Mucosa of rectum (tissue), 2 donors: ENCODE measurements around the gene ZNF554.
"Not testable (repeated sequence)": the region's sequence is repeated elsewhere in the genome, so short reads cannot be mapped to it uniquely, and the experiment has no call there.

ENCODE experiments used
- H3K27ac ChIP-seq, 2 donors: one replicate each; pipeline ENCODE4 v1.7.0; 2013; ENCODE audit warnings: inconsistent platforms in 2 of 2, low read depth in 2 of 2, low read length in 2 of 2
- H3K27me3 ChIP-seq, 2 donors: one replicate each; pipeline ENCODE4 v1.7.0; 2013; ENCODE audit warnings: low read length in 2 of 2; ENCODE audit not compliant: control insufficient read depth in 2 of 2, insufficient read depth in 2 of 2
- H3K36me3 ChIP-seq, 2 donors: one replicate each; pipeline ENCODE4 v1.7.0; 2013; ENCODE audit warnings: low read length in 2 of 2; ENCODE audit not compliant: control insufficient read depth in 2 of 2, insufficient read depth in 2 of 2
- H3K4me1 ChIP-seq, 2 donors: one replicate each; pipeline ENCODE4 v1.7.0; 2013; ENCODE audit warnings: low read length in 2 of 2, mild to moderate bottlenecking in 1 of 2; ENCODE audit not compliant: control insufficient read depth in 2 of 2, insufficient read depth in 2 of 2
- H3K4me3 ChIP-seq, 2 donors: one replicate each; pipeline ENCODE4 v1.7.0; 2013; ENCODE audit warnings: low read length in 2 of 2
- H3K9ac ChIP-seq, 2 donors: one replicate each; pipeline ENCODE4 v1.7.0; 2013; ENCODE audit warnings: low read length in 2 of 2, low read depth in 1 of 2, mild to moderate bottlenecking in 1 of 2
- H3K9me3 ChIP-seq, 2 donors: one replicate each; pipeline ENCODE4 v1.7.0; 2013; ENCODE audit warnings: low read length in 2 of 2; ENCODE audit not compliant: control insufficient read depth in 2 of 2
- donor health status: healthy.
- donor health status: Normal muscosa, but diverticular disease.

ZNF554 gene

GRCh38 chr19:2791440-2791839, 28.2 kb upstream of the ZNF554 start:
- Histone ChIP-seq H3K4me1 (no peaks in the 10 kb centered on the region), H3K4me3 (no peak overlapping the region), H3K36me3 (peaks cover 8% of the 10 kb centered on the region in 2 donors), H3K9ac (no peak overlapping the region), H3K9me3 (no peaks in the 10 kb centered on the region), H3K27me3 (no peaks in the 10 kb centered on the region), H3K27ac (no peak overlapping the region)

GRCh38 chr19:2791876-2792275, 27.8 kb upstream of the ZNF554 start:
- Histone ChIP-seq H3K9ac (no peak overlapping the region), H3K27me3 (no peaks in the 10 kb centered on the region), H3K4me3 (no peak overlapping the region), H3K9me3 (no peaks in the 10 kb centered on the region), H3K36me3 (peaks cover 8% of the 10 kb centered on the region in 2 donors), H3K4me1 (no peaks in the 10 kb centered on the region), H3K27ac (no peak overlapping the region)

- H3K9me3 ChIP-seq, H3K9ac ChIP-seq, H3K27me3 ChIP-seq, H3K27ac ChIP-seq, H3K4me1 ChIP-seq, H3K4me3 ChIP-seq: not testable (repeated sequence)
- peaks cover 8 to 12% of the 10 kb centered on the region in 2 donors for H3K36me3 ChIP-seq
Measured at GRCh38 chr19:2792666-2793065, 27.0 kb upstream of the ZNF554 start.

GRCh38 chr19:2793126-2793525, 26.5 kb upstream of the ZNF554 start:
- Histone ChIP-seq H3K27ac (no peak overlapping the region), H3K4me1 (no peaks in the 10 kb centered on the region), H3K9me3 (no peaks in the 10 kb centered on the region), H3K27me3 (no peaks in the 10 kb centered on the region), H3K36me3 (peaks cover 8 to 12% of the 10 kb centered on the region in 2 donors), H3K4me3 (no peak overlapping the region), H3K9ac (no peak overlapping the region)

- no peak overlapping the region for H3K27ac ChIP-seq
- peaks cover 8 to 16% of the 10 kb centered on the region in 2 donors for H3K36me3 ChIP-seq
- no peak overlapping the region for H3K9ac ChIP-seq
- H3K4me3 ChIP-seq: no peak overlapping the region
- H3K27me3 ChIP-seq: no peaks in the 10 kb centered on the region
- no peaks in the 10 kb centered on the region for H3K9me3 ChIP-seq
- H3K4me1 ChIP-seq: no peaks in the 10 kb centered on the region
Measured at GRCh38 chr19:2793577-2793976, 26.1 kb upstream of the ZNF554 start.

- H3K36me3 ChIP-seq: peaks cover 10 to 13% of the 10 kb centered on the region in 2 donors
- H3K27ac ChIP-seq: no peak overlapping the region
Measured at GRCh38 chr19:2795827-2796658, 23.6 kb upstream of the ZNF554 start.

GRCh38 chr19:2796659-2797266, 22.9 kb upstream of the ZNF554 start:
- H3K36me3 ChIP-seq: peaks cover 10 to 16% of the 10 kb centered on the region in 2 donors
- H3K4me1 ChIP-seq: no peaks in the 10 kb centered on the region
- no peaks in the 10 kb centered on the region for H3K9me3 ChIP-seq
- no peak overlapping the region for H3K9ac ChIP-seq
- no peak overlapping the region for H3K4me3 ChIP-seq
- H3K27ac ChIP-seq: no peak overlapping the region
- no peaks in the 10 kb centered on the region for H3K27me3 ChIP-seq

More at GRCh38 chr19:2795827-2796658, 23.6 kb upstream of the ZNF554 start:
- Histone ChIP-seq H3K9me3 (no peaks in the 10 kb centered on the region), H3K27me3 (no peaks in the 10 kb centered on the region), H3K4me3 (no peak overlapping the region), H3K4me1 (no peaks in the 10 kb centered on the region), H3K9ac (no peak overlapping the region)

GRCh38 chr19:2797280-2797679, 22.4 kb upstream of the ZNF554 start:
- Histone ChIP-seq H3K36me3 (peaks cover 10 to 16% of the 10 kb centered on the region in 2 donors), H3K9ac (no peak overlapping the region), H3K4me3 (no peak overlapping the region), H3K4me1 (no peaks in the 10 kb centered on the region), H3K27ac (no peak overlapping the region), H3K27me3 (no peaks in the 10 kb centered on the region), H3K9me3 (no peaks in the 10 kb centered on the region)

GRCh38 chr19:2798158-2798685, 21.4 kb upstream of the ZNF554 start:
- Histone ChIP-seq H3K27ac (no peak overlapping the region), H3K36me3 (peaks cover 14 to 16% of the 10 kb centered on the region in 2 donors), H3K9me3 (no peaks in the 10 kb centered on the region), H3K27me3 (no peaks in the 10 kb centered on the region), H3K4me1 (no peaks in the 10 kb centered on the region), H3K4me3 (no peak overlapping the region), H3K9ac (no peak overlapping the region)

GRCh38 chr19:2798733-2799132, 20.9 kb upstream of the ZNF554 start:
- Histone ChIP-seq H3K4me3 (no peak overlapping the region), H3K27ac (no peak overlapping the region), H3K4me1 (no peaks in the 10 kb centered on the region), H3K9me3 (no peaks in the 10 kb centered on the region), H3K27me3 (no peaks in the 10 kb centered on the region), H3K36me3 (peaks cover 14 to 16% of the 10 kb centered on the region in 2 donors), H3K9ac (no peak overlapping the region)
